ENCODE data around the gene PRSS3. TPM values are rescaled to one million over a fixed set of nuclear protein-coding genes. Genes with fewer than 3 reads are reported as not detected.
"Not testable (repeated sequence)": the region's sequence is repeated elsewhere in the genome, so short reads cannot be mapped to it uniquely, and the experiment has no call there.

PRSS3 gene
- total RNA-seq, 1 donor from 2014 or later, result not detected

GRCh38 chr9:33751536-33752129 is 43.7 kb upstream of the PRSS3 start:
- no peaks in the 10 kb centered on the region for H3K9me3 Mint-ChIP-seq (ENCODE audit: low read depth)
- H3K36me3 Mint-ChIP-seq (ENCODE audit: low read depth), result no peaks in the 10 kb centered on the region
- no peak for DNase-seq (ENCODE audit: low spot score)
- no peak overlapping the region for H3K27ac Mint-ChIP-seq (ENCODE audit: unreplicated experiment)
- H3K4me3 Mint-ChIP-seq (ENCODE audit: unreplicated experiment), result no peak overlapping the region
- H3K27me3 Mint-ChIP-seq (ENCODE audit: low read depth), result peaks cover 3% of the 10 kb centered on the region
- TF ChIP-seq CTCF (IDR thresholded peaks at IDR 0.05), result no peak
- H3K4me1 Mint-ChIP-seq (ENCODE audit: low read depth), result peaks cover 14% of the 10 kb centered on the region

DNA sequence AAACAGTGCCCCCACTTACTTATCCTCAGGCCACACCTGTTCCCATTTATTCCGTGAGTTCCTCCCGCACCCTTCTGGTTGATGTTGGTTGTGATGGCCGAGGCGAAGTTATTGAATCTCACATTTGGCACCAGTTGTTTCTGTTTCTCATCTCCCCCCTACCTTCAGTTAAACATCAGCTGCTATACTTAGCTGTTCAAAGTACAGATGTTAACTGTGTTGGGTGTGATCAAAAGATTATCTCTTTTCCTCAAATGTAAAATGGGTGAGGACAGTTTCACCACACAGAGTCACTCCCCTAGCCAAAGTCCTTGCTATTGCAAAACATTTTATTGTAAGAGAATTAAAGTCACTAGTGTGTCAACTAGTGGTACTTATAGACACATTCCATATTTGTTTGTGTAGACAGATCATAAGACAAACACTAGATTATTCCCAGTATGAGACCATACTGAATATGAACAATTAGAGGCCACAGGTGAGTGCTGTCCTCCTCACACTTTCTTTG is 43.2 kb upstream of the PRSS3 start:
- Mint-ChIP-seq H3K27ac (ENCODE audit: unreplicated experiment) (no peak overlapping the region), H3K27me3 (ENCODE audit: low read depth) (peaks cover 2% of the 10 kb centered on the region)

DNA sequence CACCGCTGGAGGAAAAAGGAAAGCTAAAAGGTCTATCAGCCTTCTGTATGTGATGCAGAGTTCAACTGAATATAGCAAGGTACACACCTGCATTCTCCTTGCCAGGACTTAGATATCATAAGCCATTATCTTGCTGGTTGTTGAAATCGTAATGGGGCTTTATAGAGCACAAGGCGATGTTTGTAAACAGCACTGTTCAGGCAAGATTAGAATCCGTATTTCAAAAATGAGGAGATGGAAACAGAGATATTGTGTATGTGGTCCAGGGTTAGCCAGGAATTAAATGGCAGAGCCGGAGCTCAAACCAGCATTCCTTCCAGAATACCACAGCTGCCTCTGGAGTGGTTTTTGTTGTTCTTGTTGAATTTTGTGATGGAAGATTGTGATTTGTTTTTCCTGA is 42.6 kb upstream of the PRSS3 start:
- peaks cover 14% of the 10 kb centered on the region for H3K4me1 Mint-ChIP-seq (ENCODE audit: low read depth)
- H3K27ac Mint-ChIP-seq (ENCODE audit: unreplicated experiment); H3K36me3 Mint-ChIP-seq (ENCODE audit: low read depth); DNase-seq (ENCODE audit: low spot score); H3K4me3 Mint-ChIP-seq (ENCODE audit: unreplicated experiment); H3K9me3 Mint-ChIP-seq (ENCODE audit: low read depth); H3K27me3 Mint-ChIP-seq (ENCODE audit: low read depth): not testable (repeated sequence)

More for the DNA sequence above, 43.2 kb upstream of the PRSS3 start:
- Mint-ChIP-seq H3K36me3 (ENCODE audit: low read depth) (no peaks in the 10 kb centered on the region), H3K4me1 (ENCODE audit: low read depth) (peaks cover 14% of the 10 kb centered on the region), H3K4me3 (ENCODE audit: unreplicated experiment) (no peak overlapping the region), H3K9me3 (ENCODE audit: low read depth) (no peaks in the 10 kb centered on the region)
- TF ChIP-seq CTCF (IDR thresholded peaks at IDR 0.05), result no peak
- DNase-seq (ENCODE audit: low spot score), result no peak

DNA sequence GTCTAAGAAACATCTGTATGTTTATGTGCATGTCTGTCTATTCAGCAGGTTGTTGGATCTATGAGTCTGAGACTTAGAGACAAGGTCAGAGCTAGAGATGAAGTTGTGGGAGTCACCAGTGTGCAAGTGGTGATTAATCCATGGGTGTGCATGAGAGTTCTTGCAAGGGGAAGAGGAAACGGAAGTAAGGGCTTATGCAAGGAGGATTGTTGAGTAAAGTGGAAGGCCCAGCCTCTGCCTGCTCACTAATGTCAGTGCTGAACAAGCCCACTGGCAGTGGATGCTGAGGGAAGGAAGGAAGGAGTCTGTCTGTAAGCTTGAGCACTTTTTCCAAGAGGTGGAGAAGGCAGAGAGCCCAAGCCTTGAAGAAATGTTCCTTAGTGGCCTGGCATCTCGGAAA is 35.7 kb upstream of the PRSS3 start:
- H3K4me3 Mint-ChIP-seq (ENCODE audit: unreplicated experiment); H3K36me3 Mint-ChIP-seq (ENCODE audit: low read depth); H3K27ac Mint-ChIP-seq (ENCODE audit: unreplicated experiment); H3K4me1 Mint-ChIP-seq (ENCODE audit: low read depth); DNase-seq (ENCODE audit: low spot score); H3K27me3 Mint-ChIP-seq (ENCODE audit: low read depth); H3K9me3 Mint-ChIP-seq (ENCODE audit: low read depth): not testable (repeated sequence)

GRCh38 chr9:33762343-33762742 is 33.0 kb upstream of the PRSS3 start:
- Mint-ChIP-seq H3K4me1 (ENCODE audit: low read depth) (peaks cover 4% of the 10 kb centered on the region), H3K9me3 (ENCODE audit: low read depth) (no peaks in the 10 kb centered on the region), H3K27me3 (ENCODE audit: low read depth) (peaks cover 4% of the 10 kb centered on the region), H3K36me3 (ENCODE audit: low read depth) (no peaks in the 10 kb centered on the region), H3K27ac (ENCODE audit: unreplicated experiment) (no peak overlapping the region), H3K4me3 (ENCODE audit: unreplicated experiment) (no peak overlapping the region)
- no peak for DNase-seq (ENCODE audit: low spot score)
- no peak for TF ChIP-seq CTCF (IDR thresholded peaks at IDR 0.05)

GRCh38 chr9:33763709-33764108 is 31.7 kb upstream of the PRSS3 start:
- H3K27ac Mint-ChIP-seq (ENCODE audit: unreplicated experiment); H3K9me3 Mint-ChIP-seq (ENCODE audit: low read depth); H3K4me1 Mint-ChIP-seq (ENCODE audit: low read depth); H3K4me3 Mint-ChIP-seq (ENCODE audit: unreplicated experiment); DNase-seq (ENCODE audit: low spot score); H3K27me3 Mint-ChIP-seq (ENCODE audit: low read depth); H3K36me3 Mint-ChIP-seq (ENCODE audit: low read depth): not testable (repeated sequence)

GRCh38 chr9:33765411-33765810 is 29.9 kb upstream of the PRSS3 start:
- TF ChIP-seq CTCF (IDR thresholded peaks at IDR 0.05), result no peak
- Mint-ChIP-seq H3K36me3 (ENCODE audit: low read depth) (no peaks in the 10 kb centered on the region), H3K27me3 (ENCODE audit: low read depth) (no peaks in the 10 kb centered on the region), H3K27ac (ENCODE audit: unreplicated experiment) (no peak overlapping the region), H3K4me3 (ENCODE audit: unreplicated experiment) (no peak overlapping the region), H3K4me1 (ENCODE audit: low read depth) (peaks cover 4% of the 10 kb centered on the region), H3K9me3 (ENCODE audit: low read depth) (no peaks in the 10 kb centered on the region)
- DNase-seq (ENCODE audit: low spot score), result no peak

DNA sequence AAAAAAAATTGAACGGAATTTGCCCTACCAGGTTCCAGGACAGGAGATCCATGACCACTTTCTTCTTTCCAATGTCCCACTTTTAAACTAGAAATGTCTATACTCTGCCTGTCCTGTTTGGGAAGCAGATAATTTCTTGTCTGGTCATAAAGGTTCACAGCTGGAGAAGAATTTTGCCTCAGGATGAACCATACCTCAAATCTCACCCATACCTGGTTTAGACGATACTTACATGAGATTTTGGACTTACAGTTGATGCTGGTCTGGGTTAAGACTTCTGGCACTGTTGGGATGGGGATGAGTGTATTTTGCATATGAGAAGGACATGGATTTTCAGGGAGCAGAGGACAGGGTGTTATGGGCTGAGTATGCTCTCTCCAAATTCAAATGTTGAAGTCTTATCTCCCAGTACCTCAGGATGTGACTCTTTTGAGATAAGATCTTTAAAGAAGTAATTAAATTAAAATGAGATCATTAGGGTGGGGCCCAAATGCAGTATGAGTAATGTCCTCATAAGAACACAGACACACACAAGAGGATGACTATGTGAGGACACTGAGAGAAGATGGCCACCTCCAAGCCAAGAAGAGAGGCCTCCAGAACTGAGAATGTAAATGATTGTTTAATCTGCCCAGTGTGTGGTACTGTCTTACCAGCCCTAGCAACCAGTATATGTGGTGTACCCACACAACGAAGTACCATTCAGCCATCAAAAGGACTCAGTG is 25.0 kb upstream of the PRSS3 start:
- not testable (repeated sequence) for H3K4me3 Mint-ChIP-seq (ENCODE audit: unreplicated experiment); DNase-seq (ENCODE audit: low spot score); H3K27ac Mint-ChIP-seq (ENCODE audit: unreplicated experiment); H3K36me3 Mint-ChIP-seq (ENCODE audit: low read depth); H3K27me3 Mint-ChIP-seq (ENCODE audit: low read depth); H3K4me1 Mint-ChIP-seq (ENCODE audit: low read depth); H3K9me3 Mint-ChIP-seq (ENCODE audit: low read depth)

DNA sequence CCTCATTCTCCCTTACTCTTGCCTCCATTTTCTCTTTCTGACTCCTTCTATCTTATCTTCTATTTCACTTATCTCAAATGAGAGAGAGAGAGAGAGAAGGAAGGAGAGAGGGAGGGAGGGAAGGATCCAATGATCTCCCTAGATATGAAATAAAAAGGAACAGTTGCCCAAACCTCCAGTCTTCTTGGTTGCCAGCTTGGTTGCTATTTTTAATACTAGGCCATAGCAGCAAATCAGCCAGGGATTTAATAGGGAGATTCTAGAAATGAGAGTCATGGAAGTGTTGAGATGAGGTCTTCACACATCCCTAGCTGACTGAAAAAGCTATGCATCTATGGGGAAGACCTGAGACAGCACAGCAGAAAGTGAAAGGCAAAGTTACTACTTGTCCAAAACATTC is 22.2 kb upstream of the PRSS3 start:
- not testable (repeated sequence) for H3K4me3 Mint-ChIP-seq (ENCODE audit: unreplicated experiment); DNase-seq (ENCODE audit: low spot score); H3K36me3 Mint-ChIP-seq (ENCODE audit: low read depth); H3K4me1 Mint-ChIP-seq (ENCODE audit: low read depth); H3K27ac Mint-ChIP-seq (ENCODE audit: unreplicated experiment); H3K27me3 Mint-ChIP-seq (ENCODE audit: low read depth)
- H3K9me3 Mint-ChIP-seq (ENCODE audit: low read depth), result peaks cover 10% of the 10 kb centered on the region

Data from chondrocyte (in vitro differentiated cells).